ENCODE results near the gene PDIK1L. TPM values are rescaled to one million over a fixed set of nuclear protein-coding genes. Genes with fewer than 3 reads are reported as not detected.

The PDIK1L gene
- total and polyA plus RNA-seq, 2 of the 4 experiments (the other 2 are of a cell fraction): 1.4 to 3.0 TPM

DNA sequence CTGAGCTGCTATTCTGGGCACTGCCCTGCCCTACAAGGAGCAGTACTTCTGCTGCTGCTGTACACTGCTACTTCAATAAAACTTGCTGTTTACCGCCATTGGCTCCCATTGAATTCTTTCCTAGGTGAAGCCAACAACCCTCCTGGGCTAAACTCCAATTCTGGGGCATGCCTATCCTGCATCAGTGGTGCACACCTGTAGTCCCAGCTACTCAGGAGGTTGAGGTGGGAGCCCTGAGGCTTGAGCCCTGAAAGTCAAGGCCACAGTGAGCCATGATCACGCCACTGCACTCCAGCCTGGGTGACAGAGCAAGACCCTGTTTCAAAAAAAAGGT lies 21.2 kb downstream of the PDIK1L start:
- ChIA-PET CTCF (no interaction called here), POLR2A (ENCODE audit: unreplicated experiment) (no interaction called here)
- ATAC-seq (ENCODE audit: low read depth): no peak
- Histone ChIP-seq H2BK15ac (ENCODE audit: low read depth, low read length) (no peak overlapping the region), H4K8ac (ENCODE audit: low read depth in 2 of 2, low read length in 2 of 2) (no peak overlapping the region), H3K56ac (ENCODE audit: extremely low read depth, insufficient read depth, low read length) (no peak overlapping the region), H3K4me3 (ENCODE audit: insufficient read depth, low read depth, low read length) (no peak overlapping the region), H3K27ac (ENCODE audit: insufficient read depth, low read length) (no peak overlapping the region), H3K18ac (ENCODE audit: low read depth, low read length) (no peak overlapping the region), H4K91ac (ENCODE audit: insufficient read depth, low read depth, low read length) (no peak overlapping the region), H3K36me3 (ENCODE audit: control insufficient read depth, insufficient read depth, low read length) (no peaks in the 10 kb centered on the region), H3K9me3 (ENCODE audit: control insufficient read depth, insufficient read depth, low read length) (no peaks in the 10 kb centered on the region), H2BK5ac (ENCODE audit: low read depth, low read length, poor library complexity, severe bottlenecking) (no peak overlapping the region), H3K9me1 (ENCODE audit: insufficient read depth, low read length) (no peaks in the 10 kb centered on the region), H3K9ac (ENCODE audit: low read depth, low read length) (no peak overlapping the region), H4K5ac (ENCODE audit: low read depth, low read length) (no peak overlapping the region), H2BK20ac (ENCODE audit: low read depth, low read length) (no peak overlapping the region), H3K4me2 (ENCODE audit: low read depth, low read length) (no peak overlapping the region), H4K20me1 (ENCODE audit: insufficient read depth, low read length) (no peaks in the 10 kb centered on the region), H2AK9ac (replicated peaks; ENCODE audit: low read depth, low read length, poor library complexity) (no peak overlapping the region), H2AFZ (replicated peaks; ENCODE audit: low read length, poor library complexity) (no peak overlapping the region), H3K23ac (ENCODE audit: low read depth, low read length) (no peak overlapping the region), H3K14ac (replicated peaks; ENCODE audit: low read depth, low read length) (no peak overlapping the region), H2BK120ac (ENCODE audit: low read depth, low read length) (no peak overlapping the region), H2AK5ac (ENCODE audit: low read depth, low read length) (no peak overlapping the region), H3K4me1 (ENCODE audit: control insufficient read depth, insufficient read depth, low read length) (no peaks in the 10 kb centered on the region), H3K79me1 (ENCODE audit: low read depth in 1 of 2, low read length in 2 of 2) (no peaks in the 10 kb centered on the region), H3K27me3 (ENCODE audit: control insufficient read depth, insufficient read depth, low read length) (peaks cover 11% of the 10 kb centered on the region), H3K4ac (ENCODE audit: low read depth, low read length) (no peak overlapping the region)
- no TSS peak for BruUV-seq (replicated peaks)
- DNase-seq: no peak
- in situ Hi-C loops (cut with MboI; ENCODE audit: low sequenced_read_pairs) (no loop called here), dilution Hi-C loops (cut with HindIII; ENCODE audit: low sequenced_read_pairs, unreplicated experiment) (no loop called here), intact Hi-C loops (cut with micrococcal nuclease) (no loop called here)
- TF ChIP-seq CHD1 (IDR thresholded peaks at IDR 0.05; ENCODE audit: low read depth, low read length) (no peak), SMC3 (IDR thresholded peaks at IDR 0.05; ENCODE audit: low read depth, low read length) (no peak), NFE2L2 (IDR thresholded peaks at IDR 0.05; ENCODE audit: low read depth, low read length) (no peak), RFX5 (IDR thresholded peaks at IDR 0.05; ENCODE audit: low read depth, low read length) (no peak), BHLHE40 (IDR thresholded peaks at IDR 0.05; ENCODE audit: low read depth, low read length) (no peak), MAFK (IDR thresholded peaks at IDR 0.05; ENCODE audit: low read depth, low read length) (no peak), RCOR1 (IDR thresholded peaks at IDR 0.05; ENCODE audit: insufficient replicate concordance, low read length) (no peak), MXI1 (IDR thresholded peaks at IDR 0.05; ENCODE audit: borderline replicate concordance, low read depth, low read length) (no peak), FOS (IDR thresholded peaks at IDR 0.05; ENCODE audit: low read depth, low read length) (no peak), POLR2A (IDR thresholded peaks at IDR 0.05; ENCODE audit: low read depth, low read length) (no peak), RAD21 (IDR thresholded peaks at IDR 0.05; ENCODE audit: low read length) (no peak), MAZ (IDR thresholded peaks at IDR 0.05; ENCODE audit: borderline replicate concordance, low read depth, low read length) (no peak), CEBPB (IDR thresholded peaks at IDR 0.05; ENCODE audit: low read depth, low read length) (no peak)
- TF ChIP-seq, protein P1, sequence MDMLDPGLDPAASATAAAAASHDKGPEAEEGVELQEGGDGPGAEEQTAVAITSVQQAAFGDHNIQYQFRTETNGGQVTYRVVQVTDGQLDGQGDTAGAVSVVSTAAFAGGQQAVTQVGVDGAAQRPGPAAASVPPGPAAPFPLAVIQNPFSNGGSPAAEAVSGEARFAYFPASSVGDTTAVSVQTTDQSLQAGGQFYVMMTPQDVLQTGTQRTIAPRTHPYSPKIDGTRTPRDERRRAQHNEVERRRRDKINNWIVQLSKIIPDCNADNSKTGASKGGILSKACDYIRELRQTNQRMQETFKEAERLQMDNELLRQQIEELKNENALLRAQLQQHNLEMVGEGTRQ (IDR thresholded peaks at IDR 0.05; ENCODE audit: low read depth, low read length): no peak
- TF ChIP-seq, protein P2, sequence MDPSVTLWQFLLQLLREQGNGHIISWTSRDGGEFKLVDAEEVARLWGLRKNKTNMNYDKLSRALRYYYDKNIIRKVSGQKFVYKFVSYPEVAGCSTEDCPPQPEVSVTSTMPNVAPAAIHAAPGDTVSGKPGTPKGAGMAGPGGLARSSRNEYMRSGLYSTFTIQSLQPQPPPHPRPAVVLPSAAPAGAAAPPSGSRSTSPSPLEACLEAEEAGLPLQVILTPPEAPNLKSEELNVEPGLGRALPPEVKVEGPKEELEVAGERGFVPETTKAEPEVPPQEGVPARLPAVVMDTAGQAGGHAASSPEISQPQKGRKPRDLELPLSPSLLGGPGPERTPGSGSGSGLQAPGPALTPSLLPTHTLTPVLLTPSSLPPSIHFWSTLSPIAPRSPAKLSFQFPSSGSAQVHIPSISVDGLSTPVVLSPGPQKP (IDR thresholded peaks at IDR 0.05; ENCODE audit: borderline replicate concordance, low read depth, low read length): no peak
- TF ChIP-seq, protein P3, sequence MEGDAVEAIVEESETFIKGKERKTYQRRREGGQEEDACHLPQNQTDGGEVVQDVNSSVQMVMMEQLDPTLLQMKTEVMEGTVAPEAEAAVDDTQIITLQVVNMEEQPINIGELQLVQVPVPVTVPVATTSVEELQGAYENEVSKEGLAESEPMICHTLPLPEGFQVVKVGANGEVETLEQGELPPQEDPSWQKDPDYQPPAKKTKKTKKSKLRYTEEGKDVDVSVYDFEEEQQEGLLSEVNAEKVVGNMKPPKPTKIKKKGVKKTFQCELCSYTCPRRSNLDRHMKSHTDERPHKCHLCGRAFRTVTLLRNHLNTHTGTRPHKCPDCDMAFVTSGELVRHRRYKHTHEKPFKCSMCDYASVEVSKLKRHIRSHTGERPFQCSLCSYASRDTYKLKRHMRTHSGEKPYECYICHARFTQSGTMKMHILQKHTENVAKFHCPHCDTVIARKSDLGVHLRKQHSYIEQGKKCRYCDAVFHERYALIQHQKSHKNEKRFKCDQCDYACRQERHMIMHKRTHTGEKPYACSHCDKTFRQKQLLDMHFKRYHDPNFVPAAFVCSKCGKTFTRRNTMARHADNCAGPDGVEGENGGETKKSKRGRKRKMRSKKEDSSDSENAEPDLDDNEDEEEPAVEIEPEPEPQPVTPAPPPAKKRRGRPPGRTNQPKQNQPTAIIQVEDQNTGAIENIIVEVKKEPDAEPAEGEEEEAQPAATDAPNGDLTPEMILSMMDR (conservative IDR thresholded peaks at IDR 0.05; ENCODE audit: low read depth, low read length): no peak
- 83% methylated on average over 1 of the region's 2 CpGs; no CpG with 5 or more reads in 1 of the 2 experiments for WGBS, 2 experiments (ENCODE audit: extremely low coverage in 2 of 2, insufficient read length in 1 of 2)

Measured in IMR-90 (cell line).